Right hindlimb (tissue), 1 donor: Measurements from ENCODE around the gene ZNF469.
"Not testable (repeated sequence)": the region's sequence is repeated elsewhere in the genome, so short reads cannot be mapped to it uniquely, and the experiment has no call there.

ENCODE experiments used
- DNase-seq: peaks from one replicate; pipeline ENCODE4 v3.0.0-alpha.2; 2018

The ZNF469 gene

GRCh38 chr16:88359008-88359407, 23.8 kb upstream of the ZNF469 start:
- no peak for DNase-seq

GRCh38 chr16:88360401-88360800, 22.4 kb upstream of the ZNF469 start:
- not testable (repeated sequence) for DNase-seq

- DNase-seq: no peak
These were observed 21.8 kb upstream of the ZNF469 start for GRCh38 chr16:88360999-88361398.

GRCh38 chr16:88361775-88362174, 21.0 kb upstream of the ZNF469 start:
- DNase-seq: no peak

GRCh38 chr16:88363239-88363891, 19.4 kb upstream of the ZNF469 start:
- no peak for DNase-seq

GRCh38 chr16:88365244-88365865, 17.4 kb upstream of the ZNF469 start:
- DNase-seq: peak; percentile 17

GRCh38 chr16:88366032-88366703, 16.6 kb upstream of the ZNF469 start:
- DNase-seq: peak; percentile 2

GRCh38 chr16:88366704-88367047, 16.1 kb upstream of the ZNF469 start:
- no peak for DNase-seq

GRCh38 chr16:88367560-88367959, 15.2 kb upstream of the ZNF469 start:
- DNase-seq: no peak

GRCh38 chr16:88368036-88368435, 14.7 kb upstream of the ZNF469 start:
- DNase-seq: peak; percentile 19

- peak; percentile 6 for DNase-seq
These were observed 13.8 kb upstream of the ZNF469 start for GRCh38 chr16:88368994-88369393.

GRCh38 chr16:88369447-88370008, 13.2 kb upstream of the ZNF469 start:
- DNase-seq: peak; percentile 9

- DNase-seq: peak; percentile 1
These were observed 12.4 kb upstream of the ZNF469 start for GRCh38 chr16:88370365-88370764.

- DNase-seq: no peak
These were observed 10.2 kb upstream of the ZNF469 start for GRCh38 chr16:88372522-88372921.

GRCh38 chr16:88373211-88373610, 9.5 kb upstream of the ZNF469 start:
- DNase-seq: peak; percentile 12

GRCh38 chr16:88373927-88374492, 8.7 kb upstream of the ZNF469 start:
- peak; percentile 9 for DNase-seq

GRCh38 chr16:88374736-88375135, 8.0 kb upstream of the ZNF469 start:
- DNase-seq: peak; percentile 16

GRCh38 chr16:88375236-88375975, 7.4 kb upstream of the ZNF469 start:
- DNase-seq: peak; percentile 13

GRCh38 chr16:88375996-88376834, 6.5 kb upstream of the ZNF469 start:
- DNase-seq: peak; percentile 80

- peak; percentile 20 for DNase-seq
These were observed 5.7 kb upstream of the ZNF469 start for GRCh38 chr16:88376835-88377726.

GRCh38 chr16:88377961-88378360, 4.8 kb upstream of the ZNF469 start:
- DNase-seq: peak; percentile 14
